PC-9 (cell line): ENCODE measurements around the gene IQCK.

Experiments used
- CTCF ChIP-seq: fragments of 200-600 bp; sonication (generic); conservative IDR thresholded peaks from 2 replicates; pipeline ENCODE4 v1.6.1; 2017; ENCODE audit warnings: mixed run types, antibody characterized with exemption, mild to moderate bottlenecking, moderate library complexity
- EZH2 ChIP-seq: fragments of 200-600 bp; sonication (generic); IDR thresholded peaks from 2 replicates; pipeline ENCODE4 v1.8.0; 2017; ENCODE audit warnings: antibody characterized with exemption, low read depth

- TF ChIP-seq CTCF = no peak
- no peak for TF ChIP-seq EZH2
These were observed 17.2 kb downstream of the IQCK start for GRCh38 chr16:19735074-19735867.
